Activated CD8-positive, alpha-beta T cell treated with anti-CD3 and anti-CD28 coated beads for 36 hours (primary cell): ENCODE data around the gene PHC2. TPM values are rescaled to one million over a fixed set of nuclear protein-coding genes. Genes with fewer than 3 reads are reported as not detected.

Experiments
- ATAC-seq: fragments of 200-7000 bp; cut with Tn5 transposase; one replicate; pipeline ENCODE4 v1.10.0; 2021; ENCODE audit warnings: mild to moderate bottlenecking, moderate library complexity
- CTCF ChIA-PET: fragments of 350-600 bp; sonication (Branson Sonifier 250); formaldehyde crosslinking; loops from one replicate; lab custom pipeline; 2021; ENCODE audit warnings: antibody characterized with exemption; lab: Charles Lee
- POLR2A ChIA-PET: fragments of 350-600 bp; sonication (Branson Sonifier 250); formaldehyde crosslinking; loops from one replicate; lab custom pipeline; 2021; ENCODE audit warnings: antibody characterized with exemption; lab: Charles Lee
- DNase-seq: peaks from one replicate; pipeline ENCODE4 v3.0.0-alpha.2; 2020
- H3K27ac Mint-ChIP-seq: one replicate; pipeline ENCODE4 v1.8.0; 2021; ENCODE audit warnings: mild to moderate bottlenecking, mixed read lengths
- H3K27me3 Mint-ChIP-seq: one replicate; pipeline ENCODE4 v1.8.0; 2021; ENCODE audit warnings: mixed read lengths
- H3K36me3 Mint-ChIP-seq: one replicate; pipeline ENCODE4 v1.8.0; 2021; ENCODE audit warnings: low read depth, mixed read lengths
- H3K4me1 Mint-ChIP-seq: one replicate; pipeline ENCODE4 v1.8.0; 2021; ENCODE audit warnings: low read depth, mixed read lengths
- H3K4me3 Mint-ChIP-seq: one replicate; pipeline ENCODE4 v1.8.0; 2021; ENCODE audit warnings: mild to moderate bottlenecking, moderate library complexity, mixed read lengths
- H3K9me3 Mint-ChIP-seq: one replicate; pipeline ENCODE4 v1.8.0; 2021; ENCODE audit warnings: mixed read lengths
- CTCF ChIP-seq: fragments of 200-600 bp; IDR thresholded peaks from one replicate; pipeline ENCODE4 v1.8.0; 2022; ENCODE audit warnings: antibody characterized with exemption, mild to moderate bottlenecking
- intact Hi-C: fragments of 100-400 bp; cut with micrococcal nuclease; formaldehyde crosslinking; loops from one replicate; pipeline ENCODE4 v1.10.0; 2022
- total RNA-seq, 2 experiments: library from RNA; stranded (reverse); gene quantifications; one replicate each; pipeline ENCODE4 v1.2.3, GENCODE V29; 2021

The PHC2 gene
- total RNA-seq, 2 experiments from 2014 or later = 26.0 to 28.0 TPM

DNA sequence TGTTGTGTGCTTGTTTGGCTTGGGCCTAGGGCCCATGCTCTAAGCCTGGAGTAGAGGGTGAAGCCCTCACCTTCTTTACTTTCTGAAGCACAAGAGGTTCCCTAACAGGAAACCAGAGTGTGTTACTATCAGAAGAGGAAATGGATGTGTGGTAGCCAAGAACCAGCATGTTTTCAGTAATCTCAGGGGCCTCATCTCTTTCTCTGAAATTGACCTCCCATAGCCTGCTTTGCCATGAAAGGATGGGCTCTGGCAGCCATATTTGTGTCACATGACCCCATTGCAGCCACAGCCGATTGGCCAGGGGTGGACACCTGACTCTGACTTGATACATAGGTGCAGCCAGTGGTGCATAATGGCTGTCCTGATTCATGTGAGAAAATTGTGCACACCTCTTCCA is 128.6 kb downstream of the PHC2 start:
- H3K36me3 Mint-ChIP-seq = peaks cover 9% of the 10 kb centered on the region
- POLR2A ChIA-PET = interaction anchor here (0.7 to 0.9 kb wide), 2 partner anchors 49 to 77 kb away, joined by 3 read pairs; no protein-coding TSS in a partner anchor
- intact Hi-C loops = no loop called here
- no peaks in the 10 kb centered on the region for H3K9me3 Mint-ChIP-seq
- CTCF ChIA-PET = interaction anchor here (1.2 to 1.3 kb wide), 2 partner anchors 64 to 169 kb away, joined by 3 read pairs; no protein-coding TSS in a partner anchor
- DNase-seq (peak; percentile 74), ATAC-seq (peak; percentile 69)
- H3K4me3 Mint-ChIP-seq = no peak overlapping the region
- peaks cover 7% of the 10 kb centered on the region for H3K27me3 Mint-ChIP-seq
- peak overlapping the region; percentile 69 for H3K27ac Mint-ChIP-seq
- TF ChIP-seq CTCF = no peak
- H3K4me1 Mint-ChIP-seq = peaks cover 12% of the 10 kb centered on the region

GRCh38 chr1:33301273-33301984 is 129.5 kb downstream of the PHC2 start:
- H3K27ac Mint-ChIP-seq = peak overlapping the region; percentile 25
- ChIA-PET POLR2A (no interaction called here), CTCF (interaction anchor here (1.3 kb wide), 1 partner anchor 64 kb away, joined by 3 read pairs; no protein-coding TSS in a partner anchor)
- ATAC-seq (no peak), DNase-seq (no peak)
- H3K9me3 Mint-ChIP-seq = no peaks in the 10 kb centered on the region
- intact Hi-C loops = no loop called here
- no peak for TF ChIP-seq CTCF
- peaks cover 12% of the 10 kb centered on the region for H3K4me1 Mint-ChIP-seq
- no peak overlapping the region for H3K4me3 Mint-ChIP-seq
- peaks cover 7% of the 10 kb centered on the region for H3K27me3 Mint-ChIP-seq
- H3K36me3 Mint-ChIP-seq = peaks cover 9% of the 10 kb centered on the region

- no peak for TF ChIP-seq CTCF
- Mint-ChIP-seq H3K27ac (no peak overlapping the region), H3K4me3 (no peak overlapping the region)
Measured at GRCh38 chr1:33300673-33301072, 130.2 kb downstream of the PHC2 start.

DNA sequence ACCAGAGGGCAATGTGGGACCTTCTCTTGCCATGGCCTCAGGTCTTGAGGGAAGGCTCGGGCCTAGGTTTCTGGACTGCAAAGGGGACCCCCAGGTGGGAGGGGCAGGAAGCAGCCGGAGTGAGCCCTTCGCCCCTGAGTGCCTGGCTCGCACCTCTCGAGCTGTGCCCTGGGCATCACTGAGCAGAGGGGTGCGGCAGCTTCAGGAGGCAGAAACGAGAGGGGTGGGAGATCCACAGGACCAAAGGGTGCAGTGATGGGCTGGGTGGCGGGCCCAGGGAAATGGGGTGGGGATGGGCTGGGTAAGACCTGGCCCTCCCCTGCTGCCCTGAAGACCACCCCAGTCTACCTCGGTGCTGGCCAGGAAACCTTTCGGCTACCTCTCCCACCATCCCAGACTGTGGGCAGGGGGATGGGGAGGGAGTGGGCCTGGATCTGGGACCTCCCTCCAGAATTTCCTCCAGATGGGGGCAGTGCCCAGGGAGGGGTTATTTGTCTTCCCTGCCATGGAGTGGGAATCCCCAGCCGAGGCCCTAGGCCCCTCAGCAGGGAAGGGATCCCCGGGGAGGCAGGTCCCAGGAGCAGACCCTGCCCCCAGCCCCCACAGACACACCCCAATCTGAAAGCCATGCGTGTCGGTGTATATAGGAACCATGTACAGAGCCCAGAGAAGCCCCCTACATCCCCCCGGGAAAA is 131.3 kb downstream of the PHC2 start:
- no peak for DNase-seq
- peaks cover 19% of the 10 kb centered on the region for H3K4me1 Mint-ChIP-seq
- ChIA-PET POLR2A (no interaction called here), CTCF (interaction anchor here (0.7 to 2.9 kb wide), 5 partner anchors 10 to 155 kb away, joined by 3 to 17 read pairs (median 4); no protein-coding TSS in a partner anchor)
- H3K27ac Mint-ChIP-seq = no peak overlapping the region
- no peak overlapping the region for H3K4me3 Mint-ChIP-seq
- H3K36me3 Mint-ChIP-seq = peaks cover 9% of the 10 kb centered on the region
- H3K27me3 Mint-ChIP-seq = no peaks in the 10 kb centered on the region
- no peaks in the 10 kb centered on the region for H3K9me3 Mint-ChIP-seq
- TF ChIP-seq CTCF = no peak
- no peak for ATAC-seq
- intact Hi-C loops = loop anchor here (5.0 kb wide), 1 partner anchor 173 kb away; the partner anchor contains the start of gene ZSCAN20

More at GRCh38 chr1:33300673-33301072, 130.2 kb downstream of the PHC2 start:
- no peak for ATAC-seq
- intact Hi-C loops = no loop called here
- peaks cover 9% of the 10 kb centered on the region for H3K36me3 Mint-ChIP-seq
- ChIA-PET POLR2A (no interaction called here), CTCF (interaction anchor here (0.9 kb wide), 1 partner anchor 68 kb away, joined by 3 read pairs; no protein-coding TSS in a partner anchor)
- H3K4me1 Mint-ChIP-seq = peaks cover 14% of the 10 kb centered on the region
- no peak for DNase-seq
- H3K9me3 Mint-ChIP-seq = no peaks in the 10 kb centered on the region
- peaks cover under 1% of the 10 kb centered on the region for H3K27me3 Mint-ChIP-seq
